ENCODE results near the gene ASAP2. TPM values are rescaled to one million over a fixed set of nuclear protein-coding genes. Genes with fewer than 3 reads are reported as not detected.

The ASAP2 gene
- polyA plus RNA-seq, 1 donor from 2014 or later = 41.0 TPM

GRCh38 chr2:9406529-9407362, 200.1 kb downstream of the ASAP2 start:
- H2AFZ ChIP-seq (ENCODE audit: low read depth, low read length) = no peak overlapping the region
- TF ChIP-seq REST (IDR thresholded peaks at IDR 0.05; ENCODE audit: borderline replicate concordance) (no peak), TAF1 (IDR thresholded peaks at IDR 0.05; ENCODE audit: low read depth) (no peak), RAD21 (conservative IDR thresholded peaks at IDR 0.05) (no peak), EP300 (conservative IDR thresholded peaks at IDR 0.05; ENCODE audit: poor library complexity, severe bottlenecking) (no peak), POLR2AphosphoS5 (IDR thresholded peaks at IDR 0.05) (no peak), EZH2 (IDR thresholded peaks at IDR 0.05; ENCODE audit: borderline replicate concordance, insufficient read depth, low read length, poor library complexity, severe bottlenecking) (no peak), MXI1 (conservative IDR thresholded peaks at IDR 0.05; ENCODE audit: poor library complexity, severe bottlenecking) (no peak), SMC3 (conservative IDR thresholded peaks at IDR 0.05; ENCODE audit: poor library complexity) (no peak), CTCF (IDR thresholded peaks at IDR 0.05; ENCODE audit: poor library complexity, severe bottlenecking) (no peak)
- H3K9me2 ChIP-seq (ENCODE audit: insufficient read depth, low read length) = no peaks in the 10 kb centered on the region
- no peaks in the 10 kb centered on the region for H3K79me2 ChIP-seq (replicated peaks; ENCODE audit: insufficient read depth, low read length)
- no peak overlapping the region for H3K27ac ChIP-seq (ENCODE audit: low read length)
- H3K36me3 ChIP-seq (ENCODE audit: insufficient read depth, low read length) = peaks cover 5% of the 10 kb centered on the region
- no peaks in the 10 kb centered on the region for H4K20me1 ChIP-seq (ENCODE audit: insufficient read depth)
- H3K4me3 ChIP-seq (ENCODE audit: low read length) = no peak overlapping the region
- H3K9ac ChIP-seq (ENCODE audit: low read length) = no peak overlapping the region
- H3K9me3 ChIP-seq (ENCODE audit: low read length) = no peaks in the 10 kb centered on the region
- H3F3A ChIP-seq (ENCODE audit: insufficient read depth, low read length, poor library complexity, severe bottlenecking) = no peaks in the 10 kb centered on the region
- no peaks in the 10 kb centered on the region for H3K27me3 ChIP-seq (ENCODE audit: insufficient read depth, low read depth, low read length)
- no peak overlapping the region for H3K4me2 ChIP-seq (ENCODE audit: low read length)

GRCh38 chr2:9407363-9407811, 200.8 kb downstream of the ASAP2 start:
- H3F3A ChIP-seq (ENCODE audit: insufficient read depth, low read length, poor library complexity, severe bottlenecking) = no peaks in the 10 kb centered on the region
- no peak overlapping the region for H3K27ac ChIP-seq (ENCODE audit: low read length)
- no peaks in the 10 kb centered on the region for H4K20me1 ChIP-seq (ENCODE audit: insufficient read depth)
- H2AFZ ChIP-seq (ENCODE audit: low read depth, low read length) = no peak overlapping the region
- TF ChIP-seq CTCF (IDR thresholded peaks at IDR 0.05; ENCODE audit: poor library complexity, severe bottlenecking) (no peak), REST (IDR thresholded peaks at IDR 0.05; ENCODE audit: borderline replicate concordance) (no peak), MXI1 (conservative IDR thresholded peaks at IDR 0.05; ENCODE audit: poor library complexity, severe bottlenecking) (no peak), TAF1 (IDR thresholded peaks at IDR 0.05; ENCODE audit: low read depth) (no peak), POLR2AphosphoS5 (IDR thresholded peaks at IDR 0.05) (no peak), EP300 (conservative IDR thresholded peaks at IDR 0.05; ENCODE audit: poor library complexity, severe bottlenecking) (no peak)
- H3K9ac ChIP-seq (ENCODE audit: low read length) = no peak overlapping the region
- no peaks in the 10 kb centered on the region for H3K9me2 ChIP-seq (ENCODE audit: insufficient read depth, low read length)
- no peaks in the 10 kb centered on the region for H3K27me3 ChIP-seq (ENCODE audit: insufficient read depth, low read depth, low read length)
- no peak overlapping the region for H3K4me2 ChIP-seq (ENCODE audit: low read length)
- H3K79me2 ChIP-seq (replicated peaks; ENCODE audit: insufficient read depth, low read length) = no peaks in the 10 kb centered on the region
- no peak overlapping the region for H3K4me3 ChIP-seq (ENCODE audit: low read length)
- H3K9me3 ChIP-seq (ENCODE audit: low read length) = no peaks in the 10 kb centered on the region
- H3K36me3 ChIP-seq (ENCODE audit: insufficient read depth, low read length) = peaks cover 5% of the 10 kb centered on the region
